ENCODE data around the gene PTPRJ.

Gene PTPRJ

DNA sequence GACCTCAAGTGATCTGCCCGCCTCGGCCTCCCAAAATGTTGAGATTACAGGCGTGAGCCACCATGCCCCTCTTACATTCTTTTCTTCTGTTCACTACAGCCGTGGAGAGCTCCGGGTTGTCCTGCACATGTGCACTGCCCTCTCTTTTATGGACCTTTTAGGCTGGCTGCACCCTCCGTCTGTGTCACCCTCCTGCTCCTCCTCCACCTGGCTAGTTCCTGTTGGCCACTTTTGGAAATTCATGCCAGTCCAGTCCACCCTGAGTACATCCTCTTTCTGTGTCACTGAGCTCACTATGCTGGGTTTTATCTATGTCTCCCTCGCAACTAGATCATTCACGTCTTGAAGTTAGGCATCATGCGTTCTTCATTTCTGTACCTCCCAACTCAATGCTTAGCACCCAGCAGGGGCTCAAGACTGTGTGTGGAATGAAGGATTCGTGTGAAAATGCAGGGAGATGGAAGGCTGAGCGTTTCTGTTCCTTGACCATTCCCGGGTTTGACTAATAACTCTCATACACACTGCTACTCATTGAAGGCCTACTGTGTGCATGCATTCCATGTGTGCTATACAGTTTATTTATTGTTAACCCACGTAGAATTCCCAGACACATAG, 60.6 kb downstream of the PTPRJ start:
- DNase-seq (ENCODE audit: low spot score), result no peak

GRCh38 chr11:48041877-48042695, 61.7 kb downstream of the PTPRJ start:
- no peak for DNase-seq (ENCODE audit: low spot score)

DNA sequence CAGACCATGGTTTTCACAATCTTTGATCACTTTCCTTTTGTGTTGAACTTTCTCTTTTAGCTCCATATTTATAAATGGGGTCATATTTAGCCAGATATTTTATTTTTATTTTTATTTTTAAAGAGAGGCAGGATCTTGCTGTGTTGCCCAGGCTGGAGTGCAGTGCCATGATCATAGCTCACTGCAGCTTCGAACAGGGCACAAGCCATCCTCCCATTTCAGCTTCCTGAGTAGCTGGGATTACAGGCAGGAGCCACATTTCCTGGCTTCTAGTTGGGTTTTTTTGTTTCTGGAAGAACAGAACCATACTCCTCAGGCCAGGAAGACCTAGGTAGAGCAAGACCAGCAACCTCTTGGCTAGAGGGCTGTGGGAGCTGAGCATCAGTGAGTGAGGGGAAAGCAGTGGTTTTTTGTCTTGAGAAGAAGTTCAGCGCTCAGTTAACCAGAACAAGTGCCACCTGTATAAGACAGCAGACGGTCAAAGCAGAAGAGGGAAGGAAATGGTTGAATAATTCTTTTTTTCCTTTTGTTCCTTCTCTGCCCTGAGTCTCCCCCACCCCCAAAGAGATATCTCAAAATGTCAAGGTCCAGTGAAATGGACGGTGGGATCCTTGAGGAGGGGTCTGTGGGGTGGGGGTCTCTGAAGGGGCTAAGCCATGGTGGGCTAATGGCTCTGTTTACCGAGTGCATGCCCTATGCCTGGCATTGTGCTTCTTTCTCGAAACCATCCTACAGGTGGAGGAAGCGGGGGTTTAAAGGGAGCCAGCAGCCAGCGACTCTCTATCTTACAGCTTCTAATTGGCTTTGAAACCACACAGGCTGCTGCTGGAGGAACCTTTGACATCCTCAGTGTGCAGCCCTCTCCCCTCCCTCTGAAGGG, 63.0 kb downstream of the PTPRJ start:
- DNase-seq (ENCODE audit: low spot score), result no peak

GRCh38 chr11:48043991-48044512, 63.7 kb downstream of the PTPRJ start:
- DNase-seq (ENCODE audit: low spot score), result no peak

- DNase-seq (ENCODE audit: low spot score), result no peak
Measured at GRCh38 chr11:48044577-48044976, 64.2 kb downstream of the PTPRJ start.

DNA sequence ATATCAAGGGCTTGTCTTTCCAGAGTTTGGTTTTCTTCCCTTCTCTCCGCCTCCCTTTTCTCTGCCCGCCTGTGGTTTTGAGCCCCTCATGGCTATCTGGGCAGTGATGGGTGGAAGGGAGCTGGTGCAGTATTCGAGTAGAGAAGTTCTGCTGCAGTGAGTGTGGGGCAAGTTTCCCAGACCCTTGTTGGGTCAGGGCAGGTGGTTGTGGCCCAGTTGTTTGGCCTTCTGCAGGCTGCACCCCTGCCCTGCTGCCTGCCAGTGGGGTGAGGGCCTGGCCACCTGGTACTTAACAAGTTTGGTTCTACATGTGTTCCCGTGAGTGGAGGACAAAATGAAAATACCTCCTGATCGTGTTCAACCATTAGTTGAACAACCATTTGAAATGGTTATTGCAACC, 65.2 kb downstream of the PTPRJ start:
- no peak for DNase-seq (ENCODE audit: low spot score)

DNA sequence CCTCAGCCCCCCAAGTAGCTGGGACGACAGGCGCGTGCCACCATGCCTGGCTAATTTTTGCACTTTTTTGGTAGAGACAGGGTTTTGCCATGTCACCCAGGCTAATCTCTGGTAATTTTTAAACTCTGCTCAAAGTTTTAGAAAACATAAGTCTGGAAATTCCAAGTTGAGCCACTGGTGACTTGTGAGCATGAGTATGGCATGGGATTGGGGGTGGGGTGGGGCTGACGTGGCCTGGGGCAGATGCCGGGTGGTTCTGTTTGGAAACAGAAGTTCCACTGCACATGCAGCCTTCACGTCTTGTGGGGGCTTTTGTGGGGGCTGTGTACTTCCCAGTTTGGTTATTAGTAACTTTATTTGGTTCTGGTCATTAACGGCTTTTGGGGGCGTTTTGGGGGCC, 67.3 kb downstream of the PTPRJ start:
- peak; percentile 73 for DNase-seq (ENCODE audit: low spot score)

- DNase-seq (ENCODE audit: low spot score), result no peak
Measured at GRCh38 chr11:48049036-48049435, 68.7 kb downstream of the PTPRJ start.

GRCh38 chr11:48050304-48050703, 69.9 kb downstream of the PTPRJ start:
- no peak for DNase-seq (ENCODE audit: low spot score)

- DNase-seq (ENCODE audit: low spot score), result no peak
Measured at GRCh38 chr11:48051217-48051830, 71.0 kb downstream of the PTPRJ start.

DNA sequence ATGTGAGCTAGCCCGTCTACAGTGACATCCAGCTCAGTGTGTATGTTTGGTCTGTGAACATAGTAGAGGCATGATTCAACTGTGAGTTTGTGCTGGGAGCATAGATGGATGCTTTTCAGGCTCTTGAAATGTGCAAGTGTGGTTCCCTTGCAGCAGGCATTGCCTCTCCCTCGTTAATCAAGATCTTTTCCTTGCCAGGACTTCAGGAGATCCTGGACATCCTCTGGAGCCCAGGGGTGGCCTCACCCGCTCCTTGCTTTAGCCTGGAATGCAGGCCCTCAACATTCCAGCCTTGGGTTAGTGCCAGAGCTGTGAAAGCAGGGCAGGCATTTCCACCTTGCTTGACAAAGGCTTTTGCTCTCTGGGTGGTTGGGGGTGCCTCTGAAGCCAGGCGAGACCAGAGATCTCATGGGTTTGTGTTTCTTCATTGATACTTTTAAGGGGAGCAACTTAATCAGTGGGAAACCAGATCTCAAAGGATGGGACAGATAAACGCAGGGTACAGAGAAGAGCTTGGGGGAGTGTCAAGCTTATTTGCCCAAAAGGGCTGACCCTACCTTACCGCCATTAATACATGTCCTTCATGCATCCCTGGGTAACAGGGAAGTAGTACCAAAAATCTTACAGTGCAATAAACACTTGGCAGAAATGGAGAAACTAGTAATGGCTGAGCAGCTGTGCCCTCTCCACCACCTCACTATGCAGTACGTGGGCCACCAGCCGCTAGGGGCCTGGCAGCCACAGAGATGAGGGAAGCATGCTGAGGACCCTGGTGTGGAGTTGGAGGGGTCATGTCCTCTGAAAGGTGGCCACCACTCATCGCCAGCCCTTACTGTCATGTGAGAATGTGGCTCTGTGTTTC, 72.1 kb downstream of the PTPRJ start:
- DNase-seq (ENCODE audit: low spot score), result peak; percentile 58

DNA sequence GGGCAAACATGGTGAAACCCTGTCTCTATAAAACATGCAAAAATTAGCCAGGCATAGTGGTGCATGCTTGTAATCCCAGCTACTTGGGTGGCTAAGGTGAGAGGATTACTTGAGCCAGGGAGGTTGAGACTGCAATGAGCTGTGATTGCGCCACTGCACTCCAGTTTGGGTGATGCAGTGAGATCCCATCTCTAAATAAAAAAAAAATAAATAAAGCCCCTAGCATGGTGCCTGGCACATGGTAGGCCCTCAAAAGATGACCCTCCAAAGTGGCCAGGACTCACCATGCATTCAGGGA, 74.6 kb downstream of the PTPRJ start:
- DNase-seq (ENCODE audit: low spot score), result no peak

DNA sequence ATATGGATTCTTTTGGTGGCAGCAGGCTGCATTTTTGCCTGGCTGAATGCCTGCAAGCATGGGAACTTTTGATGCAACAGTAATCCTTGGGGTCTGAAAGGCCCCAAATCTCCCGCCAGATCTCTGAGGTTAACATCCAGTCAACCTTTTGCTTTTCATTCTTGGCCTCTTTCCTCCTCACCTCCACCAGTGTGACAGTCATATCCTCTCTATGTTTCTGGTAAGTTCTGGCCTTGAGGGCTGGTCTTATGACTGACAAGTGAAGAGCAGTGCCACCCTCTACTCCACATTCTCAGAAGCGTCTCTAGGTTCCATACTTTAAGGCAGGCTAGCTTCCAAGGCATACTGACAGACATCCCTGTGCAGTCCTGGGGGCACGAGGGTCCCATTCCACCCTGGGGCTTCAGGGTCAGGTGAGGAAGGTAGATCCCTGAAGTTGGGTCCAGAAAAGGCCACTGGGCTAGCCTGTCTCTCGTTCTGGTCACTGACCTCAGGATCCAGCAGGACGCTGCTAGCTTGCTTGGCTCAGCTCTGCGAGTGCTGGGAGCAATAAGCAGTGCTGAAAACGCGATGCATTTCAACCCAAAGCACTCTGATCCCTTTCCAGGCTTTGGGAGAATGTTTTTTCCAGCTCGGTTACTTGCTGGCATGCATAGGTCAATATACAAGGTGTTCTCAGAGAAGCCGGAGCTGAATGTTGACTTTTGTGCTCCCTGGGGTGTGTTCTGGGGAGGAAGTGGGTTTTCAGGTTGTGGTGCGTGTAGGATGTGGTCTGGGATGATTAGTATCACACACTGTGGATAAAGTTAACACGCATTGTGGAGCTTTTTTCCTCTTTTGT, 75.2 kb downstream of the PTPRJ start:
- no peak for DNase-seq (ENCODE audit: low spot score)

GRCh38 chr11:48056325-48057183, 76.2 kb downstream of the PTPRJ start:
- no peak for DNase-seq (ENCODE audit: low spot score)

DNA sequence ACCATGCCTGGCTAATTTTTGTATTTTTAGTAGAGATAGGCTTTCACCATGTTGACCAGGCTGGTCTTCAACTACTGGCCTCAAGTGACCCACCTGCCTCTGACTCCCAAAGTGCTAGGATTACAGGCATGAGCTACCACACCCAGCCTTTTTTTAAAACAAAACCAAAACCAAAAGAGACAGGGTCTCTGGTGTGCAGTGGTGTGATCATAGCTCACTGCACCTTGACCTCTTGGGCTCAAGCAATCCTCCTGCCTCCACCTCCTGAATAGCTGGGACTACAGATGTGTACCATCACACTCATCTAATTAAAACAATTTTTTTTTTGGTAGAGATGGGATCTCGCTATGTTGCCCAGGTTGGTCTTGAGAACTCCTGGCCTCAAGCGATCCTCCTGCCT, 77.7 kb downstream of the PTPRJ start:
- no peak for DNase-seq (ENCODE audit: low spot score)

- DNase-seq (ENCODE audit: low spot score), result no peak
Measured at GRCh38 chr11:48058788-48059187, 78.4 kb downstream of the PTPRJ start.

GRCh38 chr11:48062649-48063048, 82.3 kb downstream of the PTPRJ start:
- no peak for DNase-seq (ENCODE audit: low spot score)

- peak; percentile 94 for DNase-seq (ENCODE audit: low spot score)
Measured at GRCh38 chr11:48063424-48063978, 83.1 kb downstream of the PTPRJ start.

GRCh38 chr11:48064306-48064705, 83.9 kb downstream of the PTPRJ start:
- DNase-seq (ENCODE audit: low spot score), result peak; percentile 72
